Thyroid gland (tissue), 4 donors: ENCODE measurements around the gene TPSB2.
"Not testable (repeated sequence)": the region's sequence is repeated elsewhere in the genome, so short reads cannot be mapped to it uniquely, and the experiment has no call there.

Experiments
- POLR2A ChIP-seq, 2 donors: fragments of 450-650 bp; IDR thresholded peaks; one replicate each; pipeline ENCODE4 v1.6.1; 2017; ENCODE audit warnings: antibody characterized with exemption in 2 of 2, mild to moderate bottlenecking in 2 of 2, moderate library complexity in 1 of 2
- TF ChIP-seq, protein P1 (sequence below), 6 experiments: fragments of 200-600 bp in 3 of 6; fragments of 450-650 bp in 3 of 6; sonication (generic) in 3 of 6; IDR thresholded peaks; one replicate each; pipeline ENCODE4 v1.5.1; 2016 to 2019; ENCODE audit warnings: antibody characterized with exemption in 6 of 6, mild to moderate bottlenecking in 2 of 6, inconsistent platforms in 1 of 6, moderate library complexity in 1 of 6

DNA sequence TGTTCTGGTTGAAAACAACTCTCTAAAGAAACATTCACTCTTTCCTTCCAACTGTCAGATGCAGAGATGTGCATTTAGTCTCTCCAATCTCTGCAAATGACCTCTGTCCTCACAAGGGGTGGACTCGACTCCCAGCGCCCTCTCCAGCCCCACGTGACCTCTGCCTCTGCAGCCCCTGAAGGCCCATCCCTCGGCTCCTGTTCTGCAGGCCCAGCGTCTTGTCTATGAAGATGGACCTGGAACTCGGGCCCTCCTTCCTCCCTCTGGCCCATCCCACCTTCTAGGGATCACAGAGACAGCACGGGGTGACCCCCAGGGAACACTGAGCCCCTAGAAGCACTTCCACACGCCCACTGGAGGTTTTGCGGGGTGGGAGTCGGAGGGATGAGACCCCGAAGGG lies 13.4 kb upstream of the TPSB2 start:
- TF ChIP-seq, protein P1, sequence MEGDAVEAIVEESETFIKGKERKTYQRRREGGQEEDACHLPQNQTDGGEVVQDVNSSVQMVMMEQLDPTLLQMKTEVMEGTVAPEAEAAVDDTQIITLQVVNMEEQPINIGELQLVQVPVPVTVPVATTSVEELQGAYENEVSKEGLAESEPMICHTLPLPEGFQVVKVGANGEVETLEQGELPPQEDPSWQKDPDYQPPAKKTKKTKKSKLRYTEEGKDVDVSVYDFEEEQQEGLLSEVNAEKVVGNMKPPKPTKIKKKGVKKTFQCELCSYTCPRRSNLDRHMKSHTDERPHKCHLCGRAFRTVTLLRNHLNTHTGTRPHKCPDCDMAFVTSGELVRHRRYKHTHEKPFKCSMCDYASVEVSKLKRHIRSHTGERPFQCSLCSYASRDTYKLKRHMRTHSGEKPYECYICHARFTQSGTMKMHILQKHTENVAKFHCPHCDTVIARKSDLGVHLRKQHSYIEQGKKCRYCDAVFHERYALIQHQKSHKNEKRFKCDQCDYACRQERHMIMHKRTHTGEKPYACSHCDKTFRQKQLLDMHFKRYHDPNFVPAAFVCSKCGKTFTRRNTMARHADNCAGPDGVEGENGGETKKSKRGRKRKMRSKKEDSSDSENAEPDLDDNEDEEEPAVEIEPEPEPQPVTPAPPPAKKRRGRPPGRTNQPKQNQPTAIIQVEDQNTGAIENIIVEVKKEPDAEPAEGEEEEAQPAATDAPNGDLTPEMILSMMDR (IDR thresholded peaks at IDR 0.05) = not testable (repeated sequence)
- not testable (repeated sequence) for TF ChIP-seq POLR2A (IDR thresholded peaks at IDR 0.05)
